Smooth muscle cell (in vitro differentiated cells): ENCODE measurements around the gene STON1. TPM values are rescaled to one million over a fixed set of nuclear protein-coding genes. Genes with fewer than 3 reads are reported as not detected.

Source experiments
- DNase-seq: peaks from one replicate; lab custom pipeline; 2025; ENCODE audit not compliant: unreplicated experiment; lab: John Stamatoyannopoulos, UW
- H2AFZ ChIP-seq: fragments of 200-600 bp; sonication (generic); 2 replicates; pipeline ENCODE4 v1.6.0; 2016; ENCODE audit warnings: antibody characterized with exemption, low read depth, mild to moderate bottlenecking
- H3F3A ChIP-seq: fragments of 200-600 bp; sonication (generic); 2 replicates; pipeline ENCODE4 v1.6.0; 2017; ENCODE audit warnings: antibody characterized with exemption, low read depth
- H3K27ac ChIP-seq: fragments of 200-600 bp; sonication (generic); 2 replicates; pipeline ENCODE4 v1.5.1; 2016; ENCODE audit warnings: low read depth, mild to moderate bottlenecking
- H3K27me3 ChIP-seq: fragments of 200-600 bp; sonication (generic); 2 replicates; pipeline ENCODE4 v1.6.1; 2016; ENCODE audit warnings: low read depth, mild to moderate bottlenecking
- H3K36me3 ChIP-seq: fragments of 200-600 bp; sonication (generic); 2 replicates; pipeline ENCODE4 v1.5.1; 2016; ENCODE audit warnings: low read depth
- H3K4me1 ChIP-seq: fragments of 200-600 bp; sonication (generic); 2 replicates; pipeline ENCODE4 v1.5.1; 2016; ENCODE audit warnings: low read depth
- H3K4me2 ChIP-seq: fragments of 200-600 bp; sonication (generic); 2 replicates; pipeline ENCODE4 v1.6.0; 2016; ENCODE audit warnings: mild to moderate bottlenecking
- H3K4me3 ChIP-seq: fragments of 200-600 bp; sonication (generic); 2 replicates; pipeline ENCODE4 v1.5.1; 2016; ENCODE audit warnings: mild to moderate bottlenecking
- H3K79me2 ChIP-seq: fragments of 200-600 bp; sonication (generic); 2 replicates; pipeline ENCODE4 v1.6.0; 2016; ENCODE audit warnings: low read depth, mild to moderate bottlenecking
- H3K9ac ChIP-seq: fragments of 200-600 bp; sonication (generic); 2 replicates; pipeline ENCODE4 v1.6.0; 2016; ENCODE audit warnings: low read depth
- H3K9me3 ChIP-seq: fragments of 200-600 bp; sonication (generic); replicated peaks from 2 replicates; pipeline ENCODE4 v1.5.1; 2016; ENCODE audit warnings: low read depth
- H4K20me1 ChIP-seq: fragments of 200-600 bp; sonication (generic); 2 replicates; pipeline ENCODE4 v1.6.0; 2016; ENCODE audit warnings: low read depth
- WGBS: methylation state at CpG from one replicate; pipeline ENCODE4 v1.1.7; 2016; ENCODE audit warnings: low lambda C conversion rate; 5-methylcytosine and 5-hydroxymethylcytosine counted together
- polyA plus RNA-seq: library from polyadenylated mRNA; unstranded; fragments of >200 nt; fragmentation: Nextera tagmentation; extraction: Ambion mirVana; gene quantifications from 2 replicates; pipeline ENCODE4 v1.2.1, GENCODE V29; 2016
- total RNA-seq: library from RNA; depleted of rRNA; stranded (reverse); fragments of >200 nt; gene quantifications from 2 replicates; pipeline ENCODE4 v1.2.3, GENCODE V29; 2014
- TF ChIP-seq, protein P1 (sequence below): fragments of 200-600 bp; sonication (generic); IDR thresholded peaks from 2 replicates; pipeline ENCODE4 v1.5.1; 2017; ENCODE audit warnings: borderline replicate concordance, mild to moderate bottlenecking, antibody characterized with exemption; ENCODE audit not compliant: insufficient read depth, poor library complexity, severe bottlenecking

Gene STON1
- total and polyA plus RNA-seq, 2 experiments from 2014 or later, result 15.3 to 56.6 TPM

- Histone ChIP-seq H4K20me1 (no peaks in the 10 kb centered on the region), H3K4me2 (no peak overlapping the region), H2AFZ (no peak overlapping the region), H3K36me3 (peaks cover 8% of the 10 kb centered on the region), H3K79me2 (no peaks in the 10 kb centered on the region), H3K9me3 (no peaks in the 10 kb centered on the region), H3F3A (no peaks in the 10 kb centered on the region), H3K9ac (no peak overlapping the region), H3K27me3 (no peaks in the 10 kb centered on the region), H3K27ac (no peak overlapping the region), H3K4me3 (no peak overlapping the region), H3K4me1 (no peaks in the 10 kb centered on the region)
- DNase-seq, result no peak
- TF ChIP-seq, protein P1, sequence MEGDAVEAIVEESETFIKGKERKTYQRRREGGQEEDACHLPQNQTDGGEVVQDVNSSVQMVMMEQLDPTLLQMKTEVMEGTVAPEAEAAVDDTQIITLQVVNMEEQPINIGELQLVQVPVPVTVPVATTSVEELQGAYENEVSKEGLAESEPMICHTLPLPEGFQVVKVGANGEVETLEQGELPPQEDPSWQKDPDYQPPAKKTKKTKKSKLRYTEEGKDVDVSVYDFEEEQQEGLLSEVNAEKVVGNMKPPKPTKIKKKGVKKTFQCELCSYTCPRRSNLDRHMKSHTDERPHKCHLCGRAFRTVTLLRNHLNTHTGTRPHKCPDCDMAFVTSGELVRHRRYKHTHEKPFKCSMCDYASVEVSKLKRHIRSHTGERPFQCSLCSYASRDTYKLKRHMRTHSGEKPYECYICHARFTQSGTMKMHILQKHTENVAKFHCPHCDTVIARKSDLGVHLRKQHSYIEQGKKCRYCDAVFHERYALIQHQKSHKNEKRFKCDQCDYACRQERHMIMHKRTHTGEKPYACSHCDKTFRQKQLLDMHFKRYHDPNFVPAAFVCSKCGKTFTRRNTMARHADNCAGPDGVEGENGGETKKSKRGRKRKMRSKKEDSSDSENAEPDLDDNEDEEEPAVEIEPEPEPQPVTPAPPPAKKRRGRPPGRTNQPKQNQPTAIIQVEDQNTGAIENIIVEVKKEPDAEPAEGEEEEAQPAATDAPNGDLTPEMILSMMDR, result no peak
These were observed 96.1 kb downstream of the STON1 start for GRCh38 chr2:48626047-48626446.

DNA sequence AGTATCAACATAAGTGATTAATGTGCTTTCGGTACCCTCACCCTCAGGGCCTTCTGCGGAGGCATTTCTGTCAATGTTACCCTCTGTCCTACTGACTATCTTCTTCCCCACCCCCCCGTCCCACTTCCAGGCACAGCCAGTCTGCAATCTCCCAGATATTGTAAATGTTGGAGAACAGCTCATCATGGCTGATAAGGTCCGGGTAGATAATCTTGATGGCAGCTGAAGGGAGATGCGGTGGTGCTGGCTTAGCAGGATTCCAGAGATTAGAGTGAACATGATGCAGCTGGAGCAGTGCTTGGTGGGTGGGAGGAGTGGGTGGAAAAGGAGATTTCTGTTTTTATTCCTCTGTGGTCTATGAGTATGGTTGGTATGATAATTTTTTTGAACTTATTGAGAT is 103.2 kb downstream of the STON1 start:
- no peak for DNase-seq
- TF ChIP-seq, protein P1, result no peak
- WGBS, result 4% methylated on average over 5 of the region's 5 CpGs
- Histone ChIP-seq H2AFZ (no peak overlapping the region), H3K27ac (no peak overlapping the region), H3K4me3 (no peak overlapping the region), H3K36me3 (peaks cover 7% of the 10 kb centered on the region), H3K9me3 (no peaks in the 10 kb centered on the region), H3K9ac (no peak overlapping the region), H3K4me1 (no peaks in the 10 kb centered on the region), H3K79me2 (no peaks in the 10 kb centered on the region), H4K20me1 (no peaks in the 10 kb centered on the region), H3K27me3 (no peaks in the 10 kb centered on the region), H3K4me2 (peak overlapping the region; percentile 2), H3F3A (peaks cover 12% of the 10 kb centered on the region)

GRCh38 chr2:48635786-48636185 is 105.8 kb downstream of the STON1 start:
- TF ChIP-seq, protein P1, result no peak
- 66% methylated on average over 2 of the region's 2 CpGs for WGBS
- Histone ChIP-seq H3K36me3 (peaks cover 7% of the 10 kb centered on the region), H3K4me2 (no peak overlapping the region), H3K9me3 (no peaks in the 10 kb centered on the region), H3K9ac (no peak overlapping the region), H3K27ac (no peak overlapping the region), H3F3A (peaks cover 12% of the 10 kb centered on the region), H3K4me1 (no peaks in the 10 kb centered on the region), H3K79me2 (no peaks in the 10 kb centered on the region), H3K4me3 (no peak overlapping the region), H2AFZ (no peak overlapping the region), H3K27me3 (no peaks in the 10 kb centered on the region), H4K20me1 (no peaks in the 10 kb centered on the region)
- DNase-seq, result no peak

- 15% methylated on average over 1 of the region's 1 CpG for WGBS
These were observed 108.3 kb downstream of the STON1 start for GRCh38 chr2:48638261-48638660.

More at GRCh38 chr2:48638261-48638660, 108.3 kb downstream of the STON1 start:
- Histone ChIP-seq H3K27me3 (no peaks in the 10 kb centered on the region), H3K4me3 (no peak overlapping the region), H3K4me2 (peak overlapping the region; percentile 2), H3K9me3 (no peaks in the 10 kb centered on the region), H3K36me3 (no peaks in the 10 kb centered on the region), H2AFZ (no peak overlapping the region), H3F3A (peaks cover 12% of the 10 kb centered on the region), H3K27ac (no peak overlapping the region), H4K20me1 (no peaks in the 10 kb centered on the region), H3K9ac (no peak overlapping the region), H3K79me2 (no peaks in the 10 kb centered on the region), H3K4me1 (no peaks in the 10 kb centered on the region)
- TF ChIP-seq, protein P1, result no peak
- DNase-seq, result no peak
